ENCODE results near the gene TMCC1. TPM values are rescaled to one million over a fixed set of nuclear protein-coding genes. Genes with fewer than 3 reads are reported as not detected.

TMCC1 gene
- total RNA-seq, 2 donors from 2014 or later: 41.0 to 51.1 TPM

GRCh38 chr3:129897026-129897425, 3.5 kb upstream of the TMCC1 start:
- TF ChIP-seq CTCF (conservative IDR thresholded peaks at IDR 0.05): no peak
- DNase-seq: no peak
- Mint-ChIP-seq H3K9me3 (peaks cover 29% of the 10 kb centered on the region), H3K36me3 (ENCODE audit: low read depth) (peaks cover 13% of the 10 kb centered on the region), H3K4me3 (no peak overlapping the region), H3K27ac (no peak overlapping the region), H3K27me3 (ENCODE audit: insufficient read depth) (no peaks in the 10 kb centered on the region), H3K4me1 (peaks cover 8% of the 10 kb centered on the region)
- no peak overlapping the region for H3K9ac ChIP-seq (ENCODE audit: extremely low read depth, low read length, poor library complexity, severe bottlenecking)
- 86 to 100% methylated on average over 3 of the region's 3 CpGs for WGBS, 2 experiments (ENCODE audit: insufficient coverage in 1 of 2, insufficient read length in 1 of 2)
- H3K27ac ChIP-seq (ENCODE audit: low read depth, low read length): no peak overlapping the region
- H3K4me3 ChIP-seq (ENCODE audit: low read length): no peak overlapping the region
- H3K9me3 ChIP-seq (ENCODE audit: control insufficient read depth, low read length): peaks cover 37% of the 10 kb centered on the region
- peaks cover under 1% of the 10 kb centered on the region for H3K4me1 ChIP-seq (ENCODE audit: control insufficient read depth, insufficient read depth, low read length)
- no peaks in the 10 kb centered on the region for H3K27me3 ChIP-seq (ENCODE audit: control insufficient read depth, insufficient read depth, low read length, poor library complexity, severe bottlenecking)
- H3K36me3 ChIP-seq (ENCODE audit: control insufficient read depth, insufficient read depth, low read length): no peaks in the 10 kb centered on the region

GRCh38 chr3:129892857-129893580, 492 bp downstream of the TMCC1 start:
- peak overlapping the region; percentile 87 for H3K27ac ChIP-seq (ENCODE audit: low read depth, low read length)
- H3K36me3 ChIP-seq (ENCODE audit: control insufficient read depth, insufficient read depth, low read length): peaks cover 18% of the 10 kb centered on the region
- WGBS, 2 experiments (ENCODE audit: insufficient coverage in 1 of 2, insufficient read length in 1 of 2): 0 to 14% methylated on average over 1 to 62 of the region's 62 CpGs
- H3K4me3 Mint-ChIP-seq: peak overlapping the region; percentile 94
- DNase-seq: peak; percentile 83
- peaks cover under 1% of the 10 kb centered on the region for H3K36me3 Mint-ChIP-seq (ENCODE audit: low read depth)
- H3K4me1 Mint-ChIP-seq: peaks cover 20% of the 10 kb centered on the region
- H3K9me3 ChIP-seq (ENCODE audit: control insufficient read depth, low read length): peaks cover 1% of the 10 kb centered on the region
- peaks cover 15% of the 10 kb centered on the region for H3K4me1 ChIP-seq (ENCODE audit: control insufficient read depth, insufficient read depth, low read length)
- H3K27me3 ChIP-seq (ENCODE audit: control insufficient read depth, insufficient read depth, low read length, poor library complexity, severe bottlenecking): no peaks in the 10 kb centered on the region
- H3K9ac ChIP-seq (ENCODE audit: extremely low read depth, low read length, poor library complexity, severe bottlenecking): peak overlapping the region; percentile 91
- H3K9me3 Mint-ChIP-seq: no peaks in the 10 kb centered on the region
- peak; percentile 27 for TF ChIP-seq CTCF (conservative IDR thresholded peaks at IDR 0.05)
- no peaks in the 10 kb centered on the region for H3K27me3 Mint-ChIP-seq (ENCODE audit: insufficient read depth)
- H3K27ac Mint-ChIP-seq: peak overlapping the region; percentile 98
- peak overlapping the region; percentile 93 for H3K4me3 ChIP-seq (ENCODE audit: low read length)

GRCh38 chr3:129892486-129892856, 1.0 kb downstream of the TMCC1 start:
- H3K27me3 ChIP-seq (ENCODE audit: control insufficient read depth, insufficient read depth, low read length, poor library complexity, severe bottlenecking): no peaks in the 10 kb centered on the region

More at GRCh38 chr3:129892486-129892856, 1.0 kb downstream of the TMCC1 start:
- H3K36me3 Mint-ChIP-seq (ENCODE audit: low read depth): peaks cover 3% of the 10 kb centered on the region
- peak overlapping the region; percentile 98 for H3K27ac Mint-ChIP-seq
- TF ChIP-seq CTCF (conservative IDR thresholded peaks at IDR 0.05): no peak
- peak overlapping the region; percentile 94 for H3K4me3 Mint-ChIP-seq
- peak overlapping the region; percentile 87 for H3K27ac ChIP-seq (ENCODE audit: low read depth, low read length)
- H3K27me3 Mint-ChIP-seq (ENCODE audit: insufficient read depth): no peaks in the 10 kb centered on the region
- no peaks in the 10 kb centered on the region for H3K9me3 ChIP-seq (ENCODE audit: control insufficient read depth, low read length)
- H3K9me3 Mint-ChIP-seq: no peaks in the 10 kb centered on the region
- 6 to 7% methylated on average over 13 of the region's 13 CpGs for WGBS, 2 experiments (ENCODE audit: insufficient coverage in 1 of 2, insufficient read length in 1 of 2)
- H3K9ac ChIP-seq (ENCODE audit: extremely low read depth, low read length, poor library complexity, severe bottlenecking): peak overlapping the region; percentile 91
- no peak for DNase-seq
- peaks cover 20% of the 10 kb centered on the region for H3K4me1 Mint-ChIP-seq
- peaks cover 19% of the 10 kb centered on the region for H3K36me3 ChIP-seq (ENCODE audit: control insufficient read depth, insufficient read depth, low read length)
- H3K4me3 ChIP-seq (ENCODE audit: low read length): peak overlapping the region; percentile 93
- H3K4me1 ChIP-seq (ENCODE audit: control insufficient read depth, insufficient read depth, low read length): peaks cover 15% of the 10 kb centered on the region

Measured in endodermal cell (in vitro differentiated cells).